Esophagus (tissue), 2 donors: Measurements from ENCODE around the gene ICE2. TPM values are rescaled to one million over a fixed set of nuclear protein-coding genes. Genes with fewer than 3 reads are reported as not detected.

Experiments
- H3K27ac ChIP-seq, 2 donors: one replicate each; pipeline ENCODE4 v1.5.1; 2013; ENCODE audit warnings: low read depth in 2 of 2, mild to moderate bottlenecking in 2 of 2, inconsistent platforms in 1 of 2, low read length in 1 of 2, moderate library complexity in 1 of 2
- H3K27me3 ChIP-seq, 2 donors: one replicate each; pipeline ENCODE4 v1.6.1; 2013; ENCODE audit warnings: low read length in 2 of 2, control low read depth in 1 of 2, mild to moderate bottlenecking in 1 of 2; ENCODE audit not compliant: insufficient read depth in 2 of 2, control insufficient read depth in 1 of 2
- H3K36me3 ChIP-seq, 2 donors: one replicate each; pipeline ENCODE4 v1.6.1; 2013; ENCODE audit warnings: low read length in 1 of 2; ENCODE audit not compliant: control insufficient read depth in 2 of 2, insufficient read depth in 2 of 2
- H3K4me1 ChIP-seq, 2 donors: one replicate each; pipeline ENCODE4 v1.6.1; 2013; ENCODE audit warnings: low read length in 1 of 2; ENCODE audit not compliant: control insufficient read depth in 2 of 2, insufficient read depth in 2 of 2
- H3K4me3 ChIP-seq, 2 donors: one replicate each; pipeline ENCODE4 v1.5.1; 2013; ENCODE audit warnings: low read length in 2 of 2, mild to moderate bottlenecking in 2 of 2, low read depth in 1 of 2, moderate library complexity in 1 of 2
- H3K9me3 ChIP-seq, 2 donors: one replicate each; pipeline ENCODE4 v1.6.1; 2013; ENCODE audit warnings: mild to moderate bottlenecking in 2 of 2, low read depth in 1 of 2, low read length in 1 of 2, moderate library complexity in 1 of 2; ENCODE audit not compliant: control insufficient read depth in 2 of 2, insufficient read depth in 1 of 2
- WGBS, 2 donors: extraction: QIAGEN DNeasy Blood & Tissue Kit; methylation state at CpG; one replicate each; pipeline ENCODE4 v1.1.7; 2013; 5-methylcytosine and 5-hydroxymethylcytosine counted together
- polyA plus RNA-seq, 2 donors: library from polyadenylated mRNA; stranded (reverse); fragments of 200-250 nt; gene quantifications; one replicate each; pipeline ENCODE4 v1.2.3, GENCODE V29; 2013
- donor health status: healthy with polysubstance abuse.
- donor health status: Bipolar disorder and iron deficiency.

ICE2 gene
- polyA plus RNA-seq, 2 donors, result 8.9 to 9.0 TPM

DNA sequence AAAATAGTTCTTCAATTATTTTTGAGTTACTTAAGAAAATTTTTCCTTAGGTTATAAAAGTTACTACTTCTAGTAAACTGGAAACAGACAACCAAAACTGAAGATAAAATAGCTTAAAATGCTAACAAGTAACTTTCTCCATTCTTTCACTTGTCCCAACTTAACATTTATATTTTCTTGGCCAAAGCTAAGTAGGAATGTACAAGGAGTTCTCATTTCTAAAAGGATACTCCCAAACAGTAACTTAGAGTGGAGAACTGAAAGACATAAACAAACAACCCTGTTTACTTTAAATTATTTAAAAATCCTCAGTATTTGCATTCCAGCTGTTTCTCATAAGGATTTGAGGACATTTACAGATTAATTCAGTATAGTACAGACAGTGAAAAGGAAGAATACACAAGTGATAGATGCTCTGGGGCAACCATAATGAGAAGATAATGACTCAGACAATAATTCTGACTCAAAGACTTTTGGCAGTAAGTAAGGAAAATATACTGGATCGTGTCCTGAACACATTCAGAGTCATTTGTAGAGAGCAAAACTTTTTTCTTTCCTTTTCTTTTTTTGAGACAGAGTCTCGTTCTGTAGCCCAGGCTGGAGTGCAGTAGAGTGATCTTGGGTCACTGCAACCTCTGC lies 52.0 kb downstream of the ICE2 start:
- Histone ChIP-seq H3K27me3 (no peaks in the 10 kb centered on the region), H3K4me3 (no peak overlapping the region), H3K36me3 (peaks cover 3 to 4% of the 10 kb centered on the region in 2 donors), H3K4me1 (no peaks in the 10 kb centered on the region), H3K9me3 (no peaks in the 10 kb centered on the region), H3K27ac (peak overlapping the region in 1 of 2 donors; percentile 79)
- whole genome bisulfite sequencing, 2 donors, result 20 to 36% methylated on average over 2 of the region's 2 CpGs

DNA sequence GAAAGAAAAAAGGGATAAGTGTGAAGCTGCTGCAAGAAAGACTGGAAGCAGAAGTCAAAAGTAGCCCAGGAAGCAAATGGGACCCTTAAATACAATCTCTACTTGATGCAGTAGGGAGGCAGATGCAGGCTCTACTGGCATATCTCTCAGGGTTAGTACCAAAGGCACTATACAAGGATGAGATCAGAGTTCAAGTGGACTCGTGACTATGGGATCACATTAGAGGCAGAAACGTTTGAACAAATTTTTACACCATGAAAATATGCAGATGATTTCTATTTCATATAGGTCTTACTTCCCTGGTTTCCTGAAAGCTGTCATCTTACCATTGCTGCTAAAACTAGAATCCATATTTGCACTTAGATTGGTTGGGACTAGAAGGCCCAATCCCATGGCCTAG lies 53.5 kb downstream of the ICE2 start:
- Histone ChIP-seq H3K4me1 (no peaks in the 10 kb centered on the region), H3K4me3 (no peak overlapping the region), H3K27me3 (no peaks in the 10 kb centered on the region), H3K36me3 (peaks cover 0 to 2% of the 10 kb centered on the region in 2 donors), H3K27ac (no peak overlapping the region), H3K9me3 (no peaks in the 10 kb centered on the region)
- 89 to 91% methylated on average over 2 of the region's 2 CpGs for WGBS, 2 donors

DNA sequence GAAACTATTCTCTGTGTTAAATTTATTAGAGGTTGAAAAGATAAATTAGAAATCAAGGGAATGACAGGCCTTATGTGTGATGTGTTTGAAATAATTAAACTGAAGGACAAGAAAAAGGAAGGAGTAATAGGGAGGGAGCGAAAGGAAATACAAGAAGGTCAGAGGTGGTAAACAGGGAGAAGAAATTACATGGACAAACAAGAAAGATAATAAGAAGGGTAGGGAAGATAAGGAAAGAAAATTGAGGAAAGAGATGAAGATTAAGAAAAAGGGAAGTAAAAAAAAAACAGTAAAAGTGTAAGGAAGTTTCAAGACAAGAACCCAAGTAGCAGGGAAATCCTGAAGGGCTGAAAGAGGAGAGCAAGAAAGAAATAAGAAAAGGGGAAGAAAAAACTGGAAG lies 54.9 kb downstream of the ICE2 start:
- Histone ChIP-seq H3K27me3 (no peaks in the 10 kb centered on the region), H3K9me3 (no peaks in the 10 kb centered on the region), H3K36me3 (peaks cover 0 to 2% of the 10 kb centered on the region in 2 donors), H3K4me1 (no peaks in the 10 kb centered on the region), H3K4me3 (no peak overlapping the region), H3K27ac (no peak overlapping the region)
- WGBS, 2 donors, result 95% methylated on average over 1 of the region's 1 CpG

DNA sequence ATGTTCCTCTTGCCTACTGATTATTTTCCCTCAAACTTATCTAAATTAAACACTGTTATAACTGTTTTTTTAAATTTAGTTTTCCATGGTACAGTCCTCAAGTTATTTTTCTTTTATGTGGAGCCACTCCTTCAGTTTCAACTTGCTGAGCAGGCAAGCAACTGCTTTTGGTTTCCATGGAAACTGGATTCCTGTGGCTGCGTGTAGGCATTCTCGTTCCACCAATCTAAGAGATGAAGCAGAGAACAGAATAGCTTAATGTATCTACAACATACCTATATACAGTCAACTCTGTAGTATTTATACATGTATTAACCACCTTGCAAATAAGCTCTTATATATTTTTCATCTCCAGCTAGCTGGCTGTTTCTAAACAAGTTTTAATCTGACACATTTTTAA lies 55.4 kb downstream of the ICE2 start:
- peaks cover 0 to 2% of the 10 kb centered on the region in 2 donors for H3K36me3 ChIP-seq
- H3K9me3 ChIP-seq, result no peaks in the 10 kb centered on the region
- no peaks in the 10 kb centered on the region for H3K4me1 ChIP-seq
- H3K4me3 ChIP-seq, result no peak overlapping the region
- H3K27ac ChIP-seq, result no peak overlapping the region
- WGBS, 2 donors, result 22 to 24% methylated on average over 2 of the region's 2 CpGs
- H3K27me3 ChIP-seq, result no peaks in the 10 kb centered on the region

DNA sequence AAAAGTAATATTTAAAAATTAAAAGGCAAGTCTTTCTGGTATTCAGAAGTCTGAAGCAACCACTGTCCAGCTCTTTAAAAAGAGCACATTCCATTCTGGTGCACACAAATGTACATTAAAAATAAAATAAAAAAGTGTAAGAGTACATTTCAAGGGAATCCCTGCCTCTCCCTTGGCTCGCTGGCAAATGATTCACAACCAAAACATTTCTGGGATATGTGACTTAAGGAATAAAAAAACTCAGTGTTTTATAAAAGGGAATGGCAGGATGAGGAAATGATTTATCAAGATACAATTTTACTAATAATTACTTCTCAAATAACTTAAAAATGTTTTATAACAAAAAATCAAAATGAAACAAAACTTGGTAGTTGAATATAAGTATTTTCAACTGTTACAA lies 57.4 kb downstream of the ICE2 start:
- 43 to 79% methylated on average over 1 of the region's 1 CpG for WGBS, 2 donors
- H3K27me3 ChIP-seq, result no peaks in the 10 kb centered on the region
- no peaks in the 10 kb centered on the region for H3K9me3 ChIP-seq
- H3K4me3 ChIP-seq, result no peak overlapping the region
- no peak overlapping the region for H3K27ac ChIP-seq
- H3K36me3 ChIP-seq, result peaks cover 0 to 2% of the 10 kb centered on the region in 2 donors
- no peaks in the 10 kb centered on the region for H3K4me1 ChIP-seq

DNA sequence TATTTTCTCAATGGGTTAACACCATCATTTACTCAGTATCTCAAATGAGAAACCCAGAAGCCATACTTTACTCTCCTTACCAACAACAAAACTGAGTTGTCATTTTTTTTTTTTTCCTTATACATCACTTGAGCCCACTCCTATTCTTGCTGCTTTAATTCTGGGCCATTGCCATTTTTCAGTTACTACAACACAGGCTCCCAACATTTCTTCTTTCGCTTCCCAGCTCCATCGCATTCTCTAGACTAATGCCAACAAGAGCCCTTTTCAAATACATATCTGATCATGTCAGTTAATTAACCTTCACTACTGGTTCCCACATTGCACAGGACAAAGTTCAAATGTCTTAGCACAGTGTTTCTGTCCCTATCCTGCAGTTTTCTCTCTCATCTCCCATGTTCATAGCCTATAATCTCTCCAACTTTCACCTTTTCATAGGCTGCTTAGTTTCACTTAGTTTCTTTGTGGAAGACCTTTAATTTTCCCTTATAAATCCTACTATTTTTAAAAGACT lies 58.7 kb downstream of the ICE2 start:
- Histone ChIP-seq H3K27ac (no peak overlapping the region), H3K36me3 (no peaks in the 10 kb centered on the region), H3K9me3 (no peaks in the 10 kb centered on the region), H3K4me1 (no peaks in the 10 kb centered on the region), H3K27me3 (no peaks in the 10 kb centered on the region), H3K4me3 (no peak overlapping the region)
- 75 to 88% methylated on average over 2 of the region's 2 CpGs for WGBS, 2 donors

DNA sequence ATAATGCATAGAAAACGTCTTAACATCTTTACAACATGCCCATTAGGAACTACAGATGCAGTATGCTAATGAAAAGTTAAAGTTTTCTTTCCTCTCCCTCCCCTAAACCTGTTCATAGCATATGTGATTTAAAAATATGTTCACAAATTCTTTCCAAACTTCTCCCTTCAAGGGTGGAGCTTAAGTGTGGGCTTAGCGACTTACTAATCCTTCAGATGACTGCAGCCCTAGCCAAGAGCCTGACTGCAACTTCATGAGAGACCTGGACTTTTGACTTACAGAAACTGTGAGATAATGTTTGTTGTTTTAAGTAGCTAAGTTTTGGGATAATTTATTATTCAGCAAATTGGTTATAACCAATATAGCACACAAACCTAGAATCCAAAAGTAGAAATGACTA lies 59.2 kb downstream of the ICE2 start:
- no peaks in the 10 kb centered on the region for H3K36me3 ChIP-seq
- H3K27me3 ChIP-seq, result no peaks in the 10 kb centered on the region
- 57 to 63% methylated on average over 2 of the region's 2 CpGs for WGBS, 2 donors
- H3K27ac ChIP-seq, result no peak overlapping the region
- H3K4me1 ChIP-seq, result no peaks in the 10 kb centered on the region
- H3K4me3 ChIP-seq, result no peak overlapping the region
- H3K9me3 ChIP-seq, result no peaks in the 10 kb centered on the region

DNA sequence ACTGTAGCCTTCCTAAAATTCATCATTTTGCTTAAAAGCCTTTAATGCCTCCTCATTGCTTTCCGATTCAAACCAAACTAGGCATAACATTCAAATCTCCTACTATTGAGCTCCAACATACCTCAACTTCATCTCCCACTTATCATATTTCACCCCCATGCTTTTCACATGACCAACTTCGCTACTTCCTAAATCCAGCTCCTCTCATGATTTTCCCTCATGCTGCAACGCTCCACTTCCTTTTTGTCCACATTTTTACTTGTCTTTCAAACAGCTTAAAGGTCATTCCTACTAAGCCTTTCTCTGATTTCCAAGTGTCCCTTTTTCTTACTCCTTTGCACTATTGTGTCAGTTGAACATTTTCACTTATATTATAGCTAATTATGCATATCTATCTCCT lies 60.8 kb downstream of the ICE2 start:
- Histone ChIP-seq H3K4me3 (no peak overlapping the region), H3K4me1 (no peaks in the 10 kb centered on the region), H3K9me3 (no peaks in the 10 kb centered on the region), H3K27ac (no peak overlapping the region), H3K36me3 (no peaks in the 10 kb centered on the region), H3K27me3 (no peaks in the 10 kb centered on the region)
- 90 to 93% methylated on average over 3 of the region's 3 CpGs for WGBS, 2 donors

DNA sequence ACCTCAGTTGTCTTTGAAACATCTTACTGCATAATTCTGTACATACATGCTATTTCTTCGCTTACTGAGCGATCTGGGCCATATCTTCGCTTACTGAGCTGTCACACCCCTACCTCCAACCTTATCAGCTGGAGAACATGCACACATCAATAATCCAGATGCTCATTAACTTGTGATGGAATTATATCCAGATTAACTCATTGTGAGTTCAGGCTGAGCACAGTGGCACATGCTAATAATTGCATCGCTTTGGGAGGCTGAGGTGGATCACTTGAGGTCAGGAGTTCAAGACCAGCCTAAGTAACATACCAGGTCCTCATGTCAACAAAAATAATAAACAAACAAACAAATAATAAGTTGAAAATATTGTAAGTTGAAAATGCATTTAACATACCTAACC lies 61.8 kb downstream of the ICE2 start:
- Histone ChIP-seq H3K27me3 (no peaks in the 10 kb centered on the region), H3K27ac (no peak overlapping the region), H3K36me3 (no peaks in the 10 kb centered on the region), H3K4me3 (no peak overlapping the region), H3K4me1 (no peaks in the 10 kb centered on the region), H3K9me3 (no peaks in the 10 kb centered on the region)
- WGBS, 2 donors, result 91 to 97% methylated on average over 4 of the region's 4 CpGs

DNA sequence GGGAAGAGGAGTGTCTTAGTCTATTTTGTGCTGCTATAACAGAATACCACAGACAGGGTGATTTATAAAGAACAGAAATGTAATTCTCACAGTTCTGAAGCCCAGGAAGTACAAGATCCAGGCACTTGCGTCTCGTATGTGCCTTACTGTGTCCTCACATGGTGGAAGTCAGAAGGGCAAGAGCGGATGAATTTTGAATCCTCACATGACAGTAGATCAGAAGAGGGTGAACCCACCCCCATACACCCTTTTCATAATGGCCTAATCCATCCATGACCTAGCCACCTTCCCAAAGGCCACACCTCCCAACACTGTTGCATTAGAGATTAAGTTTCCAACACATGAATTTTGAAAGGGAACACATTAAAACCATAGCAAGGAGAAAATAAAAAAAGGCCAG lies 62.5 kb downstream of the ICE2 start:
- no peaks in the 10 kb centered on the region for H3K36me3 ChIP-seq
- H3K4me3 ChIP-seq, result no peak overlapping the region
- 94% methylated on average over 3 of the region's 3 CpGs for WGBS, 2 donors
- peak overlapping the region in 1 of 2 donors; percentile 55 for H3K27ac ChIP-seq
- H3K4me1 ChIP-seq, result no peaks in the 10 kb centered on the region
- H3K9me3 ChIP-seq, result no peaks in the 10 kb centered on the region
- H3K27me3 ChIP-seq, result no peaks in the 10 kb centered on the region
